Thyroid gland (tissue), 4 donors: ENCODE results near the gene CD300LB.

Experiments
- POLR2A ChIP-seq, 2 donors: fragments of 450-650 bp; IDR thresholded peaks; one replicate each; pipeline ENCODE4 v1.6.1; 2017; ENCODE audit warnings: antibody characterized with exemption in 2 of 2, mild to moderate bottlenecking in 2 of 2, moderate library complexity in 1 of 2
- TF ChIP-seq, protein P1 (sequence below), 6 experiments: fragments of 200-600 bp in 3 of 6; fragments of 450-650 bp in 3 of 6; sonication (generic) in 3 of 6; IDR thresholded peaks; one replicate each; pipeline ENCODE4 v1.5.1; 2016 to 2019; ENCODE audit warnings: antibody characterized with exemption in 6 of 6, mild to moderate bottlenecking in 2 of 6, inconsistent platforms in 1 of 6, moderate library complexity in 1 of 6

DNA sequence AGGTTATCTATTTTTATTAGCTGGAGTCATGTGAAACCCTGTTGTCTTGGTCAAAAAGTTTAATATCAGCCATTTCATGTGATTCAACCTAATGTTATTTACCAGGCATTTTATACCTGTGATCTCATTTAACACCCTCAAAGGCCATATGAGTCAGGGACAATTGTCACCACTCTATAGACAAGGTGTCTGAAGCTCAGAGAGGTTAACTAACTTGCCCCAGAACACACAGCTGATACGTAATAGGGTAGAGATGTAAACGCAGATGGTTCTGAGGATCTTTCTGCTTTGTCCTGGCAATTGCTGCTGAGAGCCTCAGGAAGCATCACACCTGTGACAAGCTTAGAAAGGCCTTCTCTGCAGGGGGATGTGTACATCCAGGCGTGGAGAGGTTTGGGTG lies 59.9 kb downstream of the CD300LB start:
- TF ChIP-seq, protein P1, sequence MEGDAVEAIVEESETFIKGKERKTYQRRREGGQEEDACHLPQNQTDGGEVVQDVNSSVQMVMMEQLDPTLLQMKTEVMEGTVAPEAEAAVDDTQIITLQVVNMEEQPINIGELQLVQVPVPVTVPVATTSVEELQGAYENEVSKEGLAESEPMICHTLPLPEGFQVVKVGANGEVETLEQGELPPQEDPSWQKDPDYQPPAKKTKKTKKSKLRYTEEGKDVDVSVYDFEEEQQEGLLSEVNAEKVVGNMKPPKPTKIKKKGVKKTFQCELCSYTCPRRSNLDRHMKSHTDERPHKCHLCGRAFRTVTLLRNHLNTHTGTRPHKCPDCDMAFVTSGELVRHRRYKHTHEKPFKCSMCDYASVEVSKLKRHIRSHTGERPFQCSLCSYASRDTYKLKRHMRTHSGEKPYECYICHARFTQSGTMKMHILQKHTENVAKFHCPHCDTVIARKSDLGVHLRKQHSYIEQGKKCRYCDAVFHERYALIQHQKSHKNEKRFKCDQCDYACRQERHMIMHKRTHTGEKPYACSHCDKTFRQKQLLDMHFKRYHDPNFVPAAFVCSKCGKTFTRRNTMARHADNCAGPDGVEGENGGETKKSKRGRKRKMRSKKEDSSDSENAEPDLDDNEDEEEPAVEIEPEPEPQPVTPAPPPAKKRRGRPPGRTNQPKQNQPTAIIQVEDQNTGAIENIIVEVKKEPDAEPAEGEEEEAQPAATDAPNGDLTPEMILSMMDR (IDR thresholded peaks at IDR 0.05): no peak
- no peak for TF ChIP-seq POLR2A (IDR thresholded peaks at IDR 0.05)
